HCT116 (cell line): ENCODE results near the gene SLC12A8. TPM values are rescaled to one million over a fixed set of nuclear protein-coding genes. Genes with fewer than 3 reads are reported as not detected.
A peak's percentile ranks its signal among the peaks of the same experiment; 100 is the strongest.

ENCODE experiments used
- ATAC-seq: fragments of 200-7000 bp; cut with Tn5 transposase; 2 replicates; pipeline ENCODE4 v1.9.1; 2020; ENCODE audit warnings: mild to moderate bottlenecking, moderate library complexity
- BruUV-seq: library from RNA; stranded (reverse); fragments of 400-500 nt; replicated peaks from 2 replicates; lab custom pipeline; 2021; lab: Mats Ljungman, UMichigan
- CTCF ChIA-PET: fragments of 300-600 bp; sonication (Branson Sonifier 250); formaldehyde crosslinking; loops from one replicate; lab custom pipeline; 2021; ENCODE audit warnings: antibody characterized with exemption; lab: Charles Lee
- POLR2A ChIA-PET: fragments of 300-600, 350-600 bp; sonication (Branson Sonifier 250); formaldehyde crosslinking; loops from one replicate; lab custom pipeline; 2021; ENCODE audit warnings: antibody characterized with exemption; lab: Charles Lee
- RAD21 ChIA-PET, 2 experiments: fragments of 300-600 bp; sonication (Branson Sonifier 250); formaldehyde crosslinking; loops; one replicate each; lab custom pipeline; 2023; ENCODE audit warnings: low total read pairs in 2 of 2; ENCODE audit not compliant: uncharacterized antibody in 2 of 2, unreplicated experiment in 2 of 2, low non-redundant PET in 1 of 2; lab: Charles Lee
- DNase-seq: peaks from one replicate; pipeline ENCODE4 v3.0.0-alpha.2; 2010; ENCODE audit warnings: low read depth, low spot score
- H2AFZ ChIP-seq: fragments of 200-600 bp; shearing (Covaris generic), sonication (generic); 2 replicates; pipeline ENCODE4 v1.6.1; 2017; ENCODE audit warnings: low read depth, mixed run types, mixed read lengths, antibody characterized with exemption, low read length; ENCODE audit not compliant: poor library complexity, severe bottlenecking
- H3K27ac ChIP-seq: 2 replicates; pipeline ENCODE4 v1.5.1; 2012; ENCODE audit warnings: low read depth, low read length
- H3K27me3 ChIP-seq: fragments of 200-600 bp; sonication (generic); 2 replicates; pipeline ENCODE4 v1.6.1; 2016; ENCODE audit warnings: mixed run types, low read length, mixed read lengths; ENCODE audit not compliant: insufficient read depth
- H3K36me3 ChIP-seq, 2 experiments: fragments of 200-500 bp in 1 of 2; fragments of 200-600 bp in 1 of 2; sonication (Bioruptor generic) in 1 of 2; sonication (generic) in 1 of 2; 2 replicates each; pipeline versions ENCODE4 v1.5.1 to v1.6.1; 2014 to 2016; ENCODE audit warnings: low read length in 2 of 2, inconsistent platforms in 1 of 2, mixed read lengths in 1 of 2, mixed run types in 1 of 2; ENCODE audit not compliant: insufficient read depth in 2 of 2, control insufficient read depth in 1 of 2
- H3K4me1 ChIP-seq, 2 experiments: fragments of 200-600 bp in 1 of 2; sonication (generic) in 1 of 2; 2 replicates each; pipeline versions ENCODE4 v1.5.1 to v1.6.1; 2012 to 2017; ENCODE audit warnings: low read length in 2 of 2, inconsistent platforms in 1 of 2, mild to moderate bottlenecking in 1 of 2, mixed read lengths in 1 of 2, mixed run types in 1 of 2, moderate library complexity in 1 of 2; ENCODE audit not compliant: insufficient read depth in 2 of 2, control insufficient read depth in 1 of 2
- H3K4me2 ChIP-seq: fragments of 200-600 bp; sonication (generic); 2 replicates; pipeline ENCODE4 v1.6.1; 2017; ENCODE audit warnings: mixed run types, low read length, mixed read lengths
- H3K4me3 ChIP-seq, 2 experiments: fragments of 200-600 bp in 1 of 2; sonication (generic) in 1 of 2; replicated peaks in 1 of 2; 2 replicates each; pipeline ENCODE4 v1.5.1; 2011 to 2016; ENCODE audit warnings: low read length in 2 of 2, control low read depth in 1 of 2, low read depth in 1 of 2, mild to moderate bottlenecking in 1 of 2, mixed read lengths in 1 of 2, mixed run types in 1 of 2
- H3K79me2 ChIP-seq: fragments of 200-600 bp; sonication (generic); 2 replicates; pipeline ENCODE4 v1.6.1; 2017; ENCODE audit warnings: mild to moderate bottlenecking, mixed run types, low read length, moderate library complexity, mixed read lengths; ENCODE audit not compliant: insufficient read depth
- H3K9ac ChIP-seq: fragments of 200-600 bp; sonication (generic); 2 replicates; pipeline ENCODE4 v1.6.1; 2016; ENCODE audit warnings: low read length, mixed read lengths
- H3K9me2 ChIP-seq: fragments of 200-600 bp; sonication (generic), shearing (Covaris generic); 2 replicates; pipeline ENCODE4 v1.6.1; 2017; ENCODE audit warnings: mixed run types, mild to moderate bottlenecking, moderate library complexity; ENCODE audit not compliant: insufficient read depth
- H3K9me3 ChIP-seq, 2 experiments: fragments of 200-500 bp in 1 of 2; fragments of 200-600 bp in 1 of 2; sonication (Bioruptor generic) in 1 of 2; sonication (generic) in 1 of 2; 2 replicates each; pipeline ENCODE4 v1.6.1; 2014 to 2017; ENCODE audit warnings: low read length in 2 of 2, mixed read lengths in 2 of 2, inconsistent platforms in 1 of 2, low read depth in 1 of 2, mild to moderate bottlenecking in 1 of 2, mixed run types in 1 of 2, moderate library complexity in 1 of 2; ENCODE audit not compliant: control insufficient read depth in 1 of 2, insufficient read depth in 1 of 2
- H4K20me1 ChIP-seq: fragments of 200-600 bp; sonication (generic), shearing (Covaris generic); 2 replicates; pipeline ENCODE4 v1.6.1; 2017; ENCODE audit warnings: mixed run types, mild to moderate bottlenecking, moderate library complexity; ENCODE audit not compliant: insufficient read depth
- ATF3 ChIP-seq: IDR thresholded peaks from 2 replicates; pipeline ENCODE4 v1.6.1; 2012
- EGR1 ChIP-seq: IDR thresholded peaks from 2 replicates; pipeline ENCODE4 v1.6.1; 2012; ENCODE audit warnings: low read depth
- ELF1 ChIP-seq: IDR thresholded peaks from 2 replicates; pipeline ENCODE4 v1.6.1; 2012; ENCODE audit warnings: low read depth, borderline replicate concordance
- FOSL1 ChIP-seq: IDR thresholded peaks from 2 replicates; pipeline ENCODE4 v1.6.1; 2012; ENCODE audit warnings: low read depth
- MAX ChIP-seq: IDR thresholded peaks from 2 replicates; pipeline ENCODE4 v1.6.1; 2012
- POLR2AphosphoS5 ChIP-seq: IDR thresholded peaks from 2 replicates; pipeline ENCODE4 v1.6.1; 2011; ENCODE audit warnings: mild to moderate bottlenecking, low read depth, low read length, moderate library complexity
- YY1 ChIP-seq: IDR thresholded peaks from 2 replicates; pipeline ENCODE4 v1.6.1; 2011; ENCODE audit warnings: low read length, low read depth, moderate library complexity, mild to moderate bottlenecking; ENCODE audit not compliant: insufficient replicate concordance; ENCODE audit errors: extremely low read depth
- ZFX ChIP-seq: fragments of 450-650 bp; IDR thresholded peaks from 2 replicates; pipeline ENCODE4 v1.6.1; 2017
- intact Hi-C: fragments of 100-400 bp; cut with micrococcal nuclease; formaldehyde crosslinking; loops from 2 replicates; pipeline ENCODE4 v1.10.0; 2022
- total RNA-seq: library from RNA; stranded (reverse); gene quantifications from one replicate; pipeline ENCODE4 v1.2.1, GENCODE V29; 2021; ENCODE audit not compliant: unreplicated experiment

The SLC12A8 gene
- total RNA-seq, 1 experiment from 2014 or later = 19.9 TPM

- DNase-seq (no peak), ATAC-seq (peak; percentile 68)
- Histone ChIP-seq H3K9me3 (no peaks in the 10 kb centered on the region), H3K4me3 (no peak overlapping the region), H3K36me3 (no peaks in the 10 kb centered on the region; a peak in 1 of 4 replicates), H3K4me1 (peaks cover 3 to 15% of the 10 kb centered on the region in 2 experiments; a peak in 2 of 4 replicates), H3K9me2 (no peaks in the 10 kb centered on the region), H2AFZ (no peak overlapping the region), H3K79me2 (no peaks in the 10 kb centered on the region), H3K27ac (no peak overlapping the region), H3K9ac (no peak overlapping the region), H3K4me2 (peak overlapping the region; percentile 32), H4K20me1 (no peaks in the 10 kb centered on the region), H3K27me3 (no peaks in the 10 kb centered on the region)
- ChIA-PET CTCF (interaction anchor here (0.9 kb wide), 1 partner anchor 13 kb away, joined by 3 read pairs; no protein-coding TSS in a partner anchor), RAD21 (no interaction called here), POLR2A (no interaction called here)
- TF ChIP-seq FOSL1 (peak; percentile 29; the same call in 1 of the 2 replicates), POLR2AphosphoS5 (no peak)
- no TSS peak for BruUV-seq
- intact Hi-C loops = no loop called here
Measured at GRCh38 chr3:125137358-125138033, 75.1 kb downstream of the SLC12A8 start.

GRCh38 chr3:125136966-125137357 is 75.6 kb downstream of the SLC12A8 start:
- ChIA-PET POLR2A (no interaction called here), CTCF (interaction anchor here (0.9 kb wide), 1 partner anchor 13 kb away, joined by 3 read pairs; no protein-coding TSS in a partner anchor), RAD21 (no interaction called here)
- Histone ChIP-seq H3K4me3 (no peak overlapping the region), H2AFZ (no peak overlapping the region), H4K20me1 (no peaks in the 10 kb centered on the region), H3K4me2 (no peak overlapping the region), H3K27me3 (no peaks in the 10 kb centered on the region), H3K9me2 (no peaks in the 10 kb centered on the region), H3K9ac (no peak overlapping the region), H3K4me1 (peaks cover 3 to 15% of the 10 kb centered on the region in 2 experiments; a peak in 2 of 4 replicates), H3K36me3 (no peaks in the 10 kb centered on the region; a peak in 1 of 4 replicates), H3K9me3 (no peaks in the 10 kb centered on the region), H3K27ac (no peak overlapping the region), H3K79me2 (no peaks in the 10 kb centered on the region)
- intact Hi-C loops = no loop called here
- ATAC-seq (no peak), DNase-seq (no peak)
- BruUV-seq = no TSS peak
- TF ChIP-seq ATF3 (no peak), EGR1 (no peak), ZFX (no peak), ELF1 (no peak), POLR2AphosphoS5 (no peak), MAX (no peak), FOSL1 (no peak), YY1 (no peak)
